G401.6 (cell line): ENCODE data around the gene GBA2.

ENCODE experiments used
- FAIRE-seq: peaks from 2 replicates; lab custom pipeline; 2012; peaks lifted over from hg19 to GRCh38; lab: Jason Lieb, UNC

The GBA2 gene

DNA sequence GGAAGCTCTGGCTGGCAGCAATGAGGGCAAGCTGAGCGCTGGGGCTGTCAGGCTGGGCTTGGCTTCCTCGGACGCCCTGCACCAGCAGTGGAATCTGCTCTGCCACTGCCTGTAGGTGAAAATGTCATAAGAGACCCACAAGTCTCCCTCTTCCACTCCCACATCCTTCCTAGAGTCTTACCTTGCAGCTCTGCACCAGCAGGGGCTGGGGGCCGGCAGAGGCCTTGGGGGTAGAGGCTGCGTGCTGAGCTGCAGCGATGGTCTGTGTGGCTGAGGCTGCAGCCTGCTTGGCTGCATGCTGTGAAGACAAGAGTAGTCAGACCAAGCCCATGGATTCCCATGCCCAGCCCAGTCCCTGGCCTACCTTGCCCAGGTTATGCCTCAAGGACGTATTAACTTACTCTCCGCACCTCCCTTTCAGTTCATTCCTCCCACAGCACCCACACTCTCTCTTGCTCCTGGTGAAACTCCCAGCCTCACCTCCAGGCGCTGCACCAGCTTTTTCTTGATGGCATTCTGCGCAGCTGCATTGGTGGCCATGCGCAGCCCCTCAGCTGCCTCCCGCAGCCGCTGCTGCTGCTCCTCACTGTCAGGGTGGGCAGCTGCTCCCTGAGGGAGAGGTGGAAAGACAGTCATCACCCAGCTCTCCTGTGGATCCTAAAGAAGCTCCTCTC lies 34.3 kb downstream of the GBA2 start:
- FAIRE-seq = no peak

DNA sequence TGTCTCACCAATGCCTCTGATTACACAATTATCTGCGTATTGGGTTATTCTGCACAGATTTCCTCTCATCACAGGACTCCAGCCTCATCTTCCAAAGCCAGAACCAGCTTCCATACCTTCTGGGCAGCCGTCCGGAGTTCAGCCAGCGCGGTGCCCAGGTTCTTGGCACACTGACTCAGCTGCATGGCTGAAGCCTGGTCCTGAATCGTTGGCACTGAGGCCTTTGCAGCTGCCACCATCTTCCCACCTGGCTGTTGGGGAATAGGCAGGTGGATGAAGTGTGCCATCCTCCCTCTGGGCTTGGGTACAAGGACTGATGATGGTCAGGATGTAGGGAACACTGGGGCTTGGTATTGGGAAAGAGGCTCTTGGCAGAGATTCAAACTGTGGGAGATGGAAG lies 34.9 kb downstream of the GBA2 start:
- FAIRE-seq = no peak

DNA sequence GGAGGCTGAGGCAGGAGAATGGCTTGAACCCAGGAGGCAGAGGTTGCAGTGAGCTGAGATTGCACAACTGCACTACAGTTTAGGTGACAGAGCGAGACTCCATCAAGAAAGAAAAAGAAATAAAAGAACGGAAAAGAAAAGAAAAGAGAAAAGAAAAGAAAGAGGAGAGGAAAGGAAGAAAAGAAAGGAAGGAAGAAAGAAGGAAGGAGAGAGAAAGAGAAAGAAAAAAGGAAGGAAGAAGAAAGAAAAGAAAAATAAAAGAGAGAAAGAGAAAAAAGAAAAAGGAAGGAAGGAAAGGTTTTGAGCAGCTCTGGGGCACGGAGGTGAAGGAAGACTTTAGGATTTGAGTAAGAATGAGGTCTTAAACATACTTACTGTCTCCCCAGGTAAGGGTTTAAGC lies 35.5 kb downstream of the GBA2 start:
- FAIRE-seq = no peak

DNA sequence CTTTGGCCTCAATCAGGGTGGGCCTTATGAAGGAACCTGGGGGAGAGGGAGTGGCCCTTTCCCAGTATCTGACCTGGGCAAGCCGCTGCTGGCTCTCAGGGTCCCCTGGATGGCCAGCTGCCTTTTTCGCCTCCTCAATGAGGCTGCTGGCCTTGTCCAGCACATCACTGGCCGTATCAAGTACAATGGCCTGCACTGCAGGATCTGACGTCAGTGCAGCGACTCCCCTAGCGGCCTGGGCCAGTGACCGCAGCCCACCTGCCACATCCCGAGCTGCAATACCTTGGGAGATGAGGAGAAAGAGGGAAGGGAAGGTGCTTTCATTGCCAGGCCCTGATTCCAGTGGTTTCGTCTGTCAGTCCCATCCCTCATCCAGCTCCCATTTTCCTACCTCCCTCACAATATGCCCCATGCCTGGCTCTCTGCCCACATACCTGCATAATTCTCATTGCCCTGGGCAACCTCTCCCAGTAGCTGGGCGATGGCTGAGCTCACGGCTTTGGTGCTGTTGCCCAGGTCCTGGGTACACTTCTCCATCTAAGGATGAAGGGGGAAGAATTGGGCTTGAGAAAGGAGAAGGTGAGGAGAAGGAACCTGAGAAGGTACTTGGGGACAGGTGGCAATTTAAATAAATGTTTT lies 36.1 kb downstream of the GBA2 start:
- no peak for FAIRE-seq

- FAIRE-seq = no peak
Observed at GRCh38 chr9:35711501-35712428, 37.3 kb downstream of the GBA2 start.

GRCh38 chr9:35710818-35711500 lies 38.1 kb downstream of the GBA2 start:
- no peak for FAIRE-seq

GRCh38 chr9:35708146-35708545 lies 40.9 kb downstream of the GBA2 start:
- FAIRE-seq = no peak

DNA sequence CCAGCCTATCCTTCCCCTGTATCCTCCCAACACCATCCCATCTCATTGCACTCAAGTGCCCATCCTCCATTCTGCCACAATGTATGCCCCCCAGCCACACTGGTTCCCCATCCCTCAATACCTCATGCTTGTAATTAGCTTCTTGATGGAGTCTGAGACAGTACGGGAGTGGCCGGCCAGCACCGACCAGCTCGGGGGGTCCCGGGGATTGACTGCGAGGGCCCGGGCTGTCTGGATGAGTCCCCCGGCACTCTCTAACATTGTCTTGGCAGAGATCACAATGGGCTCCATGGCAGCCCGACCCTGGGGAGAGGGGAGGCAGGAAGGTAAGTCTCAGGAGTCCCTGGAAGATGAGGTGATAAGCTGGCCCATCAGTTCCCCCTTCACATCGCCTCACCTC lies 42.1 kb downstream of the GBA2 start:
- FAIRE-seq = no peak

DNA sequence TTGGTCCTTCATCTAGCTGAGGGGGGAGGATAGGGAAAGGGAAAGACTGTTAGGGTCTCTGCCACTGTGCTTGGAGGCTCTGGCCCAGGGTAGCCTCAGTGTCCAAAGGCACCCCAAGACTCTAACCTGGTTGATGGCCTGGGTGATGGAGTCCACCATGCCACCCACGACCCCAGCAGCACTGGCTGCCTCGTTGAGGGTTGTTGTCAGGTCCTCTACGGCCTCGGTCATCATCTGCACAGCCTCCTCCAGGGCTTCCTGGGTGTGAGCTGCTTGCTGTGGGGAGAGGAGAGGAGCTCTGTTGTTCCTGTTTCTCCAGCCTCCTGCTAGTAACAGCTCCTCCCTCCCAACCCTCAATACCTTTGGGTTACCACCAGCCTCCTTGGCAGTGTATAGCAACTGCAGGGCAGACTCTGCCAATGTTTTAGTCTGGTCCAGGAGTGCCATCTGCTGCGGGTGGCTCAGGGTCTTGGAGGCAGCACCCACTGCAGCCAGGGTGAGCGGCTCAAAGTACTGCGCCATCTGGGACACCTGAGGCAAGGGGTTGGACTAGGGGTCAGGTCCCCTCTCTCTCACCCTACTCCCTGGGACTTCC lies 43.1 kb downstream of the GBA2 start:
- FAIRE-seq = no peak

DNA sequence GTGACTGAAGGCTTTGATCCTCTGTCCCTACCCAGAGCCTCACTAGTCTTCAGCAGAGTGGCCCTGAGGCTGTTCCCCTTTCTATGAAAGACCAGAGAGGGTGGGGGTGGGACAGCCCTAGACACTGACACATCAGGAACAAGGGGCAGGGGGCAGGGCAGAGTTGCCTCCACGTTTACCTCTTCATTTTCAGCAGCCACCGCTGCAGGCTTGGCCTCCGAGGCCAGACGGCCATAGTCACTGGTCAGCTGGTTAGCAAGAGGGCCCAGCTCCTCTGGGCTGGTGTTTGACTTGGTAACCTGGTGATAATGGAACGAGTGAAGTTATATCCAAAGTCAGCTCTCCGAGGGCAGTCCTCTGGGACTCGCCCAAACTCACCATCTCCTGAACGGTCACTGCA lies 43.7 kb downstream of the GBA2 start:
- FAIRE-seq = no peak

GRCh38 chr9:35703906-35704672 lies 44.9 kb downstream of the GBA2 start:
- FAIRE-seq = no peak

DNA sequence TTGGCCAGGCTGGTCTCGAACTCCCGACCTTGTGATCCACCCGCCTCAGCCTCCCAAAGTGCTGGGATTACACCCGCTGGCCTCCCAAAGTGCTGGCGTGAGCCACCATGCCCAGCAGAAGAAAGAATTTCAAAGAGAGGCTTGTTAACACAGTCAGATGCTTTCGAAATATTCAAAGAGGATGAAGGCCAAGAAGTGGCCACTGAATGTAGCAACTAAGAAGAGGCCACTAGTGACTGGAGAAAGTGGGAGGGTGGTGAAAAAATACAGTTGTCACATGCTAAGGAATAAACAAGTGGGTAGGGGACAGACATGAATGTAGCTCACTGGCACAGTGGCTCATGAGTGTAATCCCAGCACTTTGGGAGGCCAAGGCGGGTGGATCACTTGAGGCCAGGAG lies 46.3 kb downstream of the GBA2 start:
- no peak for FAIRE-seq

DNA sequence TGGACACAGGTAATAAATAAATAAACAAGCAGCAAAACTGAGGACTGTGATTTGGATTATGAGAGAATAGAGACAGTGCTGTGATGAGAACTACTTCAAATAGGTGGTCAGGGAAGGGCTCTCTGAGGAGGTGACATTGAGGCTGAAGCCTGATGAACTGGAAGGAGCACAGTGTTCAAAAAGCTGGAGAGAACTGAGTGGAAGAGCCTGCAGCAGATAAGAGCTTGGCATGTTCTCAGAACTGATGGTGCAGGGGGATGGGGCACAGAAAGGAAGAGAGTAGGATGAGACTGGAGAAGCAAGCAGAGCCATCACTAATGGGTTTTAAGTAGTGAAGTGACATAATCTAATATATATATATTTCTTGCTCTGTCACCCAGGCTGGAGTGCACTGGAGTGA lies 48.1 kb downstream of the GBA2 start:
- no peak for FAIRE-seq

GRCh38 chr9:35700031-35700430 lies 49.0 kb downstream of the GBA2 start:
- no peak for FAIRE-seq

- FAIRE-seq = no peak
Observed at GRCh38 chr9:35698231-35698630, 50.8 kb downstream of the GBA2 start.

DNA sequence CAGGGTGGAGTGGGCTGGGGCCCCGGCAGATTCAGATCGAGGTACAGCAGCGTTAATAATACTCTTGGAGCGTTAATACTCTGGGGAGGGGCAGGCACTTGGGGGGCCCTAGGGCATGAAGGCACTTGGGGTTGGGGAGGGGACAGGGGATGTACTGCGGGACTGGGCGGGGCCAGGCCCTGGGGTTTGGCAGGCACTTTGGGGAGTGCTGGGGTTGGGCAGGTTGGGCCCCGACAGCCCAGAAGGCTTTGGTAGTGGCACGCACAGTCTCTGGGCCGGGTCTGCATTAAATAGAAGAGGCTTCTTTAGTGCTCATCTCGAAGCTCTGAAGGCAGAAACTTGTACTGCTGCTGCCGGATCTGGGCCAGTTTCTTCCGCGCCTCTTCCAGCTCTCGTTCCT lies 51.5 kb downstream of the GBA2 start:
- no peak for FAIRE-seq

DNA sequence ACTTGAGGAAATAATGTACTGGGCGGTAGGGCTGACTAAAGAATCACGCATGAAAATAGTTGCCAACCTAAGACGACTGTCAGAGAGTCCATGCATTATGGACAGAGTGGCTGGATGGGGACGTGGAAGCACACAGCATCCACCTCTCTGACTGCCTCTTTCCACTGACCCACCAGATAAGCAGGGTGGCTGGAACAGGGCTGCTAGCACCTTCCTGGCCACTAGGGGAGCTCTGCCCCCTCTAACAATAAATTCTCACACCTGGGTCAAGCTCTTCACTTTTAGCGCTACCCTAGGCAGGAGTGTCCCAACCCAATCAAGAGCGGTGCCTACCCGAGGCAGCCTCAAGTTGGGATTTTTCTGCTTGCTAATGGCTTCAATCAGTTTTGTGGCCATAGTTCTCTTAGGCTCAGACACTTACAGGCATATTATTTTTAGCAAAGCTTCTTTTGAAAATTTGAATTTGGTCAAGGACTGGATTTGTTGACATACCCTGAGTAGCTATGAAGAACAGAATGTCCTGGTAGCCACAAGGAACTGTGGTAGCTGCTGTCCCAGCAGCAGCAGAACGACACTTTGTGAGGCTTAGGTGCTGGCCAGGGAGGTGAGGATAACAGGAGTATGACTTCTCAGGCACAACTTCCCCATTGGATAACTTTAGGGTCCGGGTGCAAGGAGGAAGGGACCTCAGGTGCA lies 52.4 kb downstream of the GBA2 start:
- peak; percentile 49 for FAIRE-seq

- FAIRE-seq = no peak
Observed at GRCh38 chr9:35695943-35696401, 53.1 kb downstream of the GBA2 start.

DNA sequence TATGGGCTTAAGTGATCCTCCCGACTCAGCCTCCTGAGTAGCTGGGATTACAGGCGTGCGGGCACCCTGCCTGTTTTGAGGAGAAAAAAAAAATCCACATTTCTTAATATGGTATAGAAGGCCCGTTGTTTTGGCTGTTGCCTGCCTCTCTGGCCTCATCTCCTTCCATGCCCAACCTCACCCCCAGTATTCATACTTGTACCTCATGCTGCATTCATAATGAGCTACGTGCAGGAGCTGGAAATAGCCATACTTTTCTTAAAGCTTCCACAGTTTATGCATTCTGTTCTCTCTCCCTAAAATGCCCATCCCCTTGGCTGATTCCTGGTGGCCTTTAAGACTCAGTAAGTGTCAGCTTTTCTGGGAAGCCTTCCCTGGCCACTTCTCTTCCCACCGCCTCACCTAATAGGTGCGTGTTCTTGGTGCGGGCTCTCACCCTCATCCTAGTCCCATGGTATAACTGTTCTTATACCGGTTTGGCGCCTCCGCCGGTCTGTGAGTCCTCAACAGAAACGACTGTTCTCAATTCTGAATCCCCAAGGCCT lies 57.2 kb downstream of the GBA2 start:
- FAIRE-seq = no peak

GRCh38 chr9:35691334-35691650 lies 57.7 kb downstream of the GBA2 start:
- FAIRE-seq = no peak
